GM18498 (cell line): ENCODE measurements around the gene ACADS.
A peak's percentile ranks its signal among the peaks of the same experiment; 100 is the strongest.

Experiments used
- ATAC-seq: cut with Tn5 transposase; IDR thresholded peaks from one replicate; pipeline ENCODE4 v1.9.1; 2021; ENCODE audit warnings: mild to moderate bottlenecking, moderate library complexity; ENCODE audit not compliant: unreplicated experiment

ACADS gene, protein sequence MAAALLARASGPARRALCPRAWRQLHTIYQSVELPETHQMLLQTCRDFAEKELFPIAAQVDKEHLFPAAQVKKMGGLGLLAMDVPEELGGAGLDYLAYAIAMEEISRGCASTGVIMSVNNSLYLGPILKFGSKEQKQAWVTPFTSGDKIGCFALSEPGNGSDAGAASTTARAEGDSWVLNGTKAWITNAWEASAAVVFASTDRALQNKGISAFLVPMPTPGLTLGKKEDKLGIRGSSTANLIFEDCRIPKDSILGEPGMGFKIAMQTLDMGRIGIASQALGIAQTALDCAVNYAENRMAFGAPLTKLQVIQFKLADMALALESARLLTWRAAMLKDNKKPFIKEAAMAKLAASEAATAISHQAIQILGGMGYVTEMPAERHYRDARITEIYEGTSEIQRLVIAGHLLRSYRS

DNA sequence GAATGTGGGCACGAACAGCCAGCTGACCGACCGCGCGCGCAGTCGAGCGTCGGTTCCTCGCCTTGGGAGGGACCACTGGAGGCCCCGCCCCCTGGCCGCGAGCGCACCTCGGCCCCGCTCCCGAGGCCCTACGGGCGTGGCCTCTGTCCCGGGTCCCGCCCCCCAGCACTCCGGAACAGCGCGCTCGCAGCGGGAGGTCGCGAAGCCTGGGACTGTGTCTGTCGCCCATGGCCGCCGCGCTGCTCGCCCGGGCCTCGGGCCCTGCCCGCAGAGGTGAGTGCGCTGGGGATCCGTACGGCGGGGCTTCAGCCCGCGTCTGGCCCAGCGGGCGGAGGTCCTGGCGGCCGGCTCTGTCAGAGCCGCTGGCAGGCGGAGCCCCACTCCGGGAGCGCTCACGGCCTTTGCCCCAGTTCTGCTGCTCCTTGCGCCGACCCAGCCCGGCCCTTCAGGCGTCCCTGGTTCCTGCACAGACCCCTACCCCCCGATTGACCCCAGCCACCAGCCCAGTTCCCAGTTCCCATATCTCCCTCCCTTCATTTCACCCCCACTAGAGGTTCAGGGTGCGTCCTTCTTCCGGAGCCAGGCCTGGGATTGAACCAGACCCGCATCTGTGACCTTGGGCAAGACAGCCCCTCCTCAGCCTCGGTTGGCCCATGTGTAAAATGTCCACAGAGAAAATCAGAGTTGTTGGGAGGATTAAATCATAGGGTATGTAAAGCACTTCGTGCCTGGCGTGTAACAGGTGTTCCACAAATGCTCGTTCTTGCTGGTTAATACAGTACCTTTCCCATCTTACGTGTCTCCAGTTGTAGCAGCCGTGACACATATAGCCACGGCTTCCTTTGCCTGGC is at the start of gene ACADS:
Gene ACADS (plus strand): TSS at position 168 of the 851 bp plus-strand sequence. CDS start 60 bp downstream, at position 228.
- ATAC-seq, result peak; percentile 97

DNA sequence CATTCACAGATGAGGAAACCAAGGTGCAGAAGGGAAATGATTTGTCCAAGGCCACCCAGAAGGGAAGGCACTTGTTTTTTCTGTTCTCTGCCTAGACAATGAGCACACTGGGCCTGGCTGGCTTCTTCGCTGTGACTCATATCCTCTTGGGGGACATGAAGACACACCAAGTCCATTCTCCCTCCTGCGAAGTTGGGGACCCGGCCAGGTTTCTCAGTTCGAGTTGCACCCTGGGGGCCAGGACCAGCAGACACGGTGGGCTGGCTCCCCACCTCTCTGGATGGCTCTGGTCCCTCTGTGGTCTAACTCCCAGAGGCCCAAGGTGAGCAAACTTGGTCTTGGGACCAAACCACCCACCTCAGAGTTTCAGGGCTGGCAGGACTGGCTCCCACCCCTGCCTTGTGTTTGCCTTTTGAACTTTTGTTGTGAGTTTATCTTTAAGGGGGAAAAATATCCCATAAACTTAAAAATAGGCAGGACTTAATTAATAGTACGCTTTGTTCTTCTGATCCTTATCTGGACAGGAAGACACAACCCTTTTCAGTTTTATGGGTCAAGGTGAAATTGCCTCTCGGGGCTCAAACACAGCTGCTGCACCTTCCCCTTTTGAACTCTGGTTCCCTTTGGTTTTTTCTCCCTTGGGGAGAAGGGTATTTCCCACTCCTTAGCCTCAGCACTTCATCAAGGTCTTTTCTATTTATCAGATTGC is 47.7 kb upstream of the ACADS start:
- ATAC-seq, result no peak

DNA sequence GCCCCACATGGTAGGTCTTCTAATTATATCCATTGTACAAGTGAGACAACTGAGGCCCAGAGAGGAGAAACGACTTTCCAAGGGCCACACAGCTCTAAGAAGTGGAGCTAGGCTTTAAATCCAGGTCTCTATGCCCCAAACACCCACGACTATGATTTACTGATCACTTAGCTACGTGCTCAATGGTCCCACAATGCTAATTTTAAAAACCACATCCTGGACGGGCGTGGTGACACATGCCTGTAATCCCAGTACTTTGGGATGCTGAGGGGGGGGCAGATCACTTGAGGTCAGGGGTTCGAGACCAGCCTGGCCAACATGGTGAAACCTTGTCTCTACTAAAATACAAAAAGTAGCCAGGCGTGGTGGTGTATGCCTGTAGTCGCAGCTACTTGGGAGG is 47.1 kb upstream of the ACADS start:
- ATAC-seq, result no peak

DNA sequence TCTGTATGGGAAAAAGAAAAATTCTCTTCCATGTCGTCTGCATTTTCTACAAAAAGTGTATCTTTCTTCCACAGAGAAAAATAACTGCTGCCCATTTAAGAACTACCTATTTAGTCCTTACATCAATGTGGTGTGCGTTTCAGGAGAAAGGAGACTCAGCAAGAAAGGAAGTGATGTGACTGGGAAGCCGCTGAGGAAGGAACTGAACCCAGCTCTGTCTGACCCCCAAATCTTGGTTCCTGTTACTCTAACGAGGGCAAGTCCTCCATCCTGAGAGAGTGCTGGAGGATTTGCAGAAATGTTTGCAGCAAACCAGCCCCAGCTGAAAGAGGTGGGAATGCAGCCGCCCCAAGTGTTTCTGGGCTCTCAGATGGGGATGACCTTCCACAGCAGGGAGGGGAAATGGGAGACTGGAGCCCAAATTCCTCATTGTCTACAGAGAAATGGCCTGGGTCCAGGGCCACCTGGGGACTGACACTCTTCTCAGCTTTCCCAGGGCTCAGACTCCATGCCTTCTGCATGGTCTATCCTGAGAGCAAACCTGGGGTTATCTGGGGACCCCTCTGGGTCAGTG is 45.4 kb upstream of the ACADS start:
- ATAC-seq, result no peak

DNA sequence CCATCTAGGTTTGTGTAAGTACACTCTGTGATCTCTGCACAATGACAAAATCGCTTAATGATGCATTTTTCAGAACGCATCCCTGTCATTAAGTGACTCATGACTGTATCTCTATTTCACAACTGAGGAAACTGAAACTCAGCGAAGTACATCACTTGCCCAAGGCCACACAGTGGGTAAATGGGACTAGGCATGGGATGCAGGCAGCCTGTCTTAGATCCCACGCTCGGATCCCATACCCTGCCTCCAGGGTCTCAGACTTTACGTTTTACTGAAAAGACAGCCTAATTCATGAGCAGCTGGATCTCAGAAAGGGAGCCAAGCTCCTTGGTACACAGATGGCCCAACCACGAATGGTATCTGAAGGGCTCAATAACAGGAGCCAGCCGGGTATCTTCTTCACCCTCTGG is 41.1 kb upstream of the ACADS start:
- ATAC-seq, result no peak

DNA sequence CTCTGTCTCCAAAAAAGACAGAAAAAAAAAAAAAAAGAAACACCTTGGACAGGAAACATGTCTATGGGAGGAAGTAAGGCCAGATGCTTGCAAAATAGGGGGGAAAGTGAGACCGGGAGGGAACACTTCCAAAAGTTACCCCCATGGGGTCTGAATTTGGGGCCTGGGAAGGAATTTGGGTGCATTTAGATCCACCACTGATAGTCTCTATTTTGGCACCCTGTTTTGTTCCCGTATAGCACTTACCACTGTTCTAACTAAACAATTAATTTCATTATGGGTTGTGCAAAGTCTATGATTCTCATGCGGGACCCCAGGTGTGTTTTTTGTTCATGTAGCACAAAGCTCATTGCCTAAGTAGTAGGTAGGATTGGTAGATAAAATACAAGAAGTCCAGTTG is 40.1 kb upstream of the ACADS start:
- ATAC-seq, result no peak

DNA sequence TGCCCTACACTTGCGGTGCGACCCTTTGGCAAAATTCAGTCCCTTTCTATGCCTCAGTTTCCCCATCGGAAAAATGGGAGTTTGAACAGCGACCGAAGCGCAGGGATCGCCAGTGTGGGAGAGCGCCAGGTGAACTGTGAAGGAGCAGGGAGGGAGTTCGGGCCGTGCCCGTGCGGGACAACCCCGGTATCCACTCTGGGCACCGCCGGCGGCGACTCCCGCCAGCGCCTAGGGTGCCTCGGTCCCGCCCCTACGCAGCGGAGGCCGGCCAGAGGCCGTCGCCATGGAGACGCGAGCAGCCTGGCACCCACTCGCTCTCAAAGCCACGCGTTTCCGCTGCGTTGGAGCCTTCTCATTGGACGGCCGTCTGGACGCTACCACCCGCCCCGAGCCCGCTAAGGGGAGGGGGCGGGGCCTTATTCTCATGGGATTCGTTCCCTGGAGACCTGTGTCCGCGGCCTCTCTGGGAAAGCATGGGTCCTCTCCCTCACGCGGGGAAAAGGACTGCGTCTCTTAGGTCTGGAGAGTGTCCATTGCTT is 39.4 kb upstream of the ACADS start:
- ATAC-seq, result peak; percentile 75

DNA sequence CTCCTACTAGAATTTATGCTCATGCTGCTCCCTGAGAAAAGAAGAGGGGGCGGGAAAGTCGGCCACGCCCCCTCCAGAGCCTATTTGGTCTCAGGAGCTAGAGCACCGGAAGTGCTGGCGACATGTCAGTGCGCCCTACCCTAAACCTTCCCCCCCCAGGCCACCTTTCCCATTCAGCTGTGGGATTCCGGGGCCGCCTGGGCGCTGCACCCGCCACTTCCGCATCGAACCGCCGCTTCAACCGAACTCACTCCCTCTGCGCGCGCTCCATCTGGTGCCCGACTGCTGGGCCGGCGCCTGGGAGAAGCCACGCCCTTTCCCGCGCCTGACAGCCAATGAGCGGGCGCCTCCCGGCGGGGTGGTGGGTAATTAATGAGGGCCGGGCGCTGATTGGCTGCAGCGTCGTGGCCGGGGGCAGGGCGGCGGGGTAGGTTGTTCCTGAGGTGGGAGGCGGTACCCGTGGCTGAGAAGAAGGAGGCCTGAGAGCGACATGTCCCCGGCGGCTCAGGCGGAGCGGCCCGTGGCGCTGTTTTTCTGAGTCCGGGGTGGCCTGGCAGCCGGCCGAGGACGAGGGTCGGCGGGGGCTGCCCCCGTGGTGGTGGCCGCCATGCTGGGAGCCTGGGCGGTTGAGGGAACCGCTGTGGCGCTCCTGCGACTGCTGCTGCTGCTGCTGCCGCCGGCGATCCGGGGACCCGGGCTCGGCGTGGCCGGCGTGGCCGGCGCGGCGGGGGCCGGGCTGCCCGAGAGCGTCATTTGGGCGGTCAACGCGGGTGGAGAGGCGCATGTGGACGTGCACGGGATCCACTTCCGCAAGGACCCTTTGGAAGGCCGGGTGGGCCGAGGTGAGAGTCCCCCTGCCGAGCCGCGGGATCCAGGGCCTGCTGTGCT is 38.7 kb upstream of the ACADS start, which contains the start of gene MLEC:
Gene MLEC (plus strand): TSS at position 460 of the 888 bp plus-strand sequence. CDS start 148 bp downstream, at position 608.
- ATAC-seq, result peak; percentile 73

DNA sequence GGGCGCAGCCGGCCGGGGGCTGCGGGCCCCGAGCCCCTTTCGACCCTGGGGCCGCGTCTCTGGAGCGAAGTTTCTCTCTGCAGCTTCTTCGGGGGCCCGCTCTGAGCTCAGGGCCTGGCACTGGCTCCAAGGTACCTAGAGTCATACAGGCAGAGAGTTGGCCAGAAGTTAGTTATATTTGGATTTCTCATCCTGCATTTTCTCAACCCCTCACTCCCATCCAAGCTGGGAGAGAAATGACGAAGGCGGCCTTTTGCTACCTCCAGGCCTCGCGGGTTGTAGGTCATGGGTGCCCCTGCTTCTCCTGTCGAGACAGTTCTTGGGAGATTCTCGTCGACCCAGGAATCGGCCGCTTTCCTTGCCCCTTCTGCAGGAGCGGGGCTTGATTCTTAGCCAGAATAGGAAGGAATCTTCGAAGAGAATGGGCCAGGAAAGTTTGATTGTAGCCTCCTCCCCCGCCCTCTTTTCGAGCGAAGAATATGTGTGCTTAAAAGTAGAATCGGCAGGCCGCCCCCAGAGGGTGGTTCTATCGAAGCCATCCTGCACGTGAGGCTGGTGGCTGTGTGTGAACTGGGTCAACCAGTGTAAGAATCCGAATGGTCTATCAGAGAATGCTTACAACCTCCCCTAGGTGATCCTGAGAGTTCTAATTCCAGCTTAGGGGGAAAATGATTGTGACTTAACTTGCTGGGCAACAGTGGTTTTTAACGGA is 37.9 kb upstream of the ACADS start:
- ATAC-seq, result no peak

DNA sequence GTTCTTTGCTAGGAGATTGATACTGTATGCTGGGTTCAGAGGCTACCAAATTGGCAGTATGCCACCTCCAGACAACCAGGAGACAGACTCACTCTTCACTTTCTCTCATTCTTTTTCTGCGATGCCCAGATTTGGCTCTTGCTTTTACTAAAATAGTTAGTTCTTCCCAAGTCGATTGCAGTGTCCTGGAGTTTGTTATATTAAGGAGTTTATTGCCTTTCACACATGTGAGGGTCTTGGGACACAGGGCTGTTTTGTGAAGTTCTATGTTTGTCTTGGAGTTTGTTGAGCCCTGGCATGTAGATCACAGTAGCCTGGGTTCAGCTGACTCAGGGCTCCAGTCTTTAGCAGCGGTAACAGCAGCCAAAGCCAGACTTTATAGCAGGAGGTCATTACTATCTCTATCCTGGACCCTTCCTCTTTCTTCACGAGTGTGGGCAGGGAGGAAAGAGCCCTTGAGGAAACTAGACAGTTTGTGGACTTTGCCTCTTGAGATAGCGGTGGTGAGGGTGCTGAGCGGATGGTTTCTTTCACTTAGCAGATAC is 37.0 kb upstream of the ACADS start:
- ATAC-seq, result no peak

DNA sequence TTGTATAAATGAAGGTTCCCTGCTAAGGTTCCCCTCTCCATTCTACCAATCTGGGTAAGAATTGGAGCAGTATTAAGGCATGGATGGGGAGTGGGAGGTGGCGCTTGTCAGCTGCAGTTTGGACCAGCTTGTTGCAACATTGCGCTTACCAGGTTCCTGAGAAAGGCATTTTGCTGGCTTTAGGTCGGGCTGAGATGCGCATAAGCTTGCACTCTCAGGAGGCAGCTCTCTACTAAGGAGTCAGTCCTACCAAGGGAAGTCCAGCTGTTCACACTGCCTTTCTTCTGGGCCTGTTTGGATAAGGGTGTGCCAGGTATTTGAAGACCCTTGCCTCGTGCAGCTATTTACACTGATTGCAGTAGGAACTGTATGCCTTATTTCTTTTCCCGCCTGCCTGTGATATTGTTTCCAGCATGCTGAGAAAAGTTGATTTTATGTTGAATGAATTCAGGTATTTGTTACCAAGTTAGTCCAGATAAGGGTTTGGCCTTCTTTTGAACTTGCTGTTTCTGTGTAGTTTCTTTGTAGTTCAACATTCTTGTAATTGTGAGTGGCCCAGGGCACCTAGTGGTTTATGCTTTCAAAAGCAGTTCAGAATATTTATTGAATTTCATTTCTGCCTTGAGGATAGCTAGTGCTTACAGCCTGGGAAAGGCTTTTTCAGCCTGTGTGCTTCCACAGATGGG is 36.1 kb upstream of the ACADS start:
- no peak for ATAC-seq

DNA sequence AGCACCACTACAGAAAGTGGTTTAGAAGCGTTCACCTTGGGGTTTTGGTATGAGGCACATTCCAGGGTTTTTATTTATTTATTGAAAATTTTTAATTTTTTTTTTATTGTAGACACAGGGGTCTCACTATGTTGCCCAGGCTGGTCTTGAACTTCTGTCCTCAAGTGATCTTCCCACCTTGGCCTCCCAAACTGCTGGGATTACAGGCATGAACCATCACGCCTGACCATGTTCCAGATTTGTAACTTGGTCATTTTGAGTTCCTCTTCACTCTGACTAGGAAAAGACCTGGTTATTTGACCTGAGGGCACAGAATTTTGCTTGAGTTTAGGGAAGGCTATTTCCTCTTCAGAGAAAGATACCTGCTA is 35.6 kb upstream of the ACADS start:
- no peak for ATAC-seq

DNA sequence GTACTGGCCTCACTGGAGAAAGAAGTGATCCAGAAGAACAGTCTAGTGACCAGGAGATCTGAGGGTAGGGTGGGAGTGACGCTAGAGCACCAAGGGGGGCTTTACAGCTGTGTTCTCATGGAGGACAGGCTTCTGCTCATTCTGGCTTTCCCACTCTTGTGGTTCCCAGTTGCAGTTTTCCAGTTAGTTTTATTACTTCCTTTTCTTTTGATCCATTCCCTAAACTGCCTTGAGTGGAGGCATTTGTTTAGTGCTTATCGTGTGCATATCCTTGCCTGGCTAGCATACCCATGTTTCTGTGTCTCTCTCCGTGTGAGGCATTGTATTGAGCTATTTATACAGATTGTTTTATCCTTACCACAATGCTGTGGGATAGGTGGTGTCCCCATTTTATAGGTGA is 34.6 kb upstream of the ACADS start:
- ATAC-seq, result no peak

DNA sequence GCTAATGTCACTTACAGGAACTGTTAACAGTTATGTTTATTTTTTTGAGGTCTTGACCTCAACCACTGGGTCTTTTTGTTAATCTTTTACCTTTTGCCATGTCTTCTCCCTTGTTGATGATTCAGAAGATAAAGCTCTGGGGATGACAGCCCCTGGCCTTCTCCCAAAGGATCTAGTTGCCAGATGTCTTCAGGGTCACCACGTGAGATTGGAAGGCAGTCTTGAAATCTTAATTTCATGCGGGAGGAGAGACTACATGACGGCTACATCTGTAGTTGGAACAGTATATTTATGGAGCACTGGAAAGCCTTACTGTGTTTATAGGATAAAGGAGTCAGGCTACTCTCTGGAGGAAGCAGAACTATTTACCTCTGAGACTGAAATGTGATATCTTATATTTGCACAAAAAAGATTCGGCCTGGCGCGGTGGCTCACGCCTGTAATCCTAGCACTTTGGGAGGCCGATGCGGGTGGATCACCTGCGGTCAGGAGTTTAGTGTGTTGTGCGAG is 33.0 kb upstream of the ACADS start:
- no peak for ATAC-seq

DNA sequence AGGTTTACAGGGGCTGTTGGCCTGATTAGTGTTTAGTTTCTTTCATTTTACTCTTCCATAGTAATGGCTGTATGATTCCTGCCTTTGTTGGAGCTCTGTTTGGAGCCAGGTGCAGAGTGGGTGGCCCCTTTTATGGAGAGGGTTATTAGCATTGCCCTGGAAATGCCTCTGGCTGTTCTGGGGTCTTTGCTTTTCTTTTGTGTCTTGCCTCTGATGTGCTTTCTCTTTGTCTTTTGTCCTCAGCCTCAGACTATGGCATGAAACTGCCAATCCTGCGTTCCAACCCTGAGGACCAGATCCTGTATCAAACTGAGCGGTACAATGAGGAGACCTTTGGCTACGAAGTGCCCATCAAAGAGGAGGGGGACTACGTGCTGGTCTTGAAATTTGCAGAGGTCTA is 31.8 kb upstream of the ACADS start:
- no peak for ATAC-seq

DNA sequence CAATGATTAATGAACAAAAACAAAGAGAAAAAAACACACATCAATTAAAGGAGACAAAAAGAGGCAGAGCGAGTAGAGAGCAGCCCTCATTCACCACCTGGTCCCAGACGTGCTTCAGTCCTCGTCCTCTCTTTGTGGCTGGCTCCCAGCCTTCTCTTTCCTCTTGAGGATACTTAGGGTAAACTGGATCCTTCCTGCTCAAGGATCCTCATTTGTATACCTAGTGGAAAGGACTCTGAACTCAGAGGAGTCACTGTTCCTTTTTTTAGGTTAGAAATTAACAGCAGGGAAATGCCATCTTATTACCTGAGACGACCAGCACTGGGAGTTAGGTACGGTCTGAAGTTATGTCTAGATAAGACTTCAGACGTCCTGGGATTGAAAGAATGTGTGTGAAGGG is 29.0 kb upstream of the ACADS start:
- ATAC-seq, result no peak

DNA sequence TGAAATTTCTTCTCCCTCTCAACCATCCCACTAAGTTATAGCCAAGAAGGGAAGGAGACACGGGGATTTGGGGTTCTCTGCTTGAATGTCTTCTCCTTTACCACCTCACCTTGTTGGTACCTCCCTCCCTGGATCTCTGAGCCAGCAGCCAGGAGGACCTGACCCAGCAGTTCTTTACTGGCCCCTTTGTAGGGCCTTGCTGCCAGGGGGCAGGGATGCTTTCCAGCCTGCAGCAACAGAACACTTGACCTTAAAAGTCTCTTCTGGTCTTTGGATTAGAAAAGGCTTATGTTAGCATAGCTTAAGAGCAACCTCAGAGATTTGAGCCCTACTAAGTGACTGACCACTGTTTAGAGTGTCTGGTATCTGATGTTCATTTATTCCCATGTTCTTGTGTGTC is 28.3 kb upstream of the ACADS start:
- no peak for ATAC-seq

DNA sequence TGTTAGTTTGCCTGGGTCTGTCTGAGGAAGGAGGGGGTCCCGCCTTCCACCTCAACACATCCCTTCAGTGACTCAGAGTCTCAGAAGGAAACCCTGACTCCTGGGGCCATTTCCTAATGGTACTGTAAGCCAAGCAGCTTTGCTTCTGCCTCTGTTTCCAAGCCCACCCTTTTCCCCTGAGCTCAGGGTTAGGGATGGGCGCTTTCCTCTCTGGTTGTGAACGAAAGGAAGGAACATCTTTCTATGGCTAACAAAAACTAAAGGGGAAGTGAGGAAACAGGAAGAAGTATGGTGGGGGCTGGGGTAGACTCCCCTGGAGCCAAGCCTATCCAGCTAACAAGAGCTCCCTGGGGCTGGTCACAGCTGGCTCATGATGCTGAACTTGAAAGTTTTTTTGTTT is 27.0 kb upstream of the ACADS start:
- ATAC-seq, result no peak
